Activated B cell treated with CpG ODN at 0.5 μM for 24 hours (primary cell): Measurements from ENCODE around the gene PUS3. TPM values are rescaled to one million over a fixed set of nuclear protein-coding genes. Genes with fewer than 3 reads are reported as not detected.
A peak's percentile ranks its signal among the peaks of the same experiment; 100 is the strongest.

Source experiments
- ATAC-seq: fragments of 200-7000 bp; cut with Tn5 transposase; one replicate; pipeline ENCODE4 v1.10.0; 2021; ENCODE audit warnings: low read depth, mild to moderate bottlenecking, moderate library complexity
- CTCF ChIA-PET: fragments of 350-600 bp; sonication (Branson Sonifier 250); formaldehyde crosslinking; loops from one replicate; lab custom pipeline; 2021; ENCODE audit warnings: antibody characterized with exemption; lab: Charles Lee
- POLR2A ChIA-PET: fragments of 350-600 bp; sonication (Branson Sonifier 250); formaldehyde crosslinking; loops from one replicate; lab custom pipeline; 2021; ENCODE audit warnings: antibody characterized with exemption; lab: Charles Lee
- DNase-seq: peaks from one replicate; pipeline ENCODE4 v3.0.0; 2022
- H3K27ac Mint-ChIP-seq: one replicate; pipeline ENCODE4 v1.8.0; 2020; ENCODE audit warnings: mixed read lengths
- H3K27me3 Mint-ChIP-seq: one replicate; pipeline ENCODE4 v1.8.0; 2021; ENCODE audit warnings: mixed read lengths
- H3K36me3 Mint-ChIP-seq: one replicate; pipeline ENCODE4 v1.8.0; 2021; ENCODE audit warnings: low read depth, mixed read lengths
- H3K4me1 Mint-ChIP-seq: one replicate; pipeline ENCODE4 v1.8.0; 2021; ENCODE audit warnings: mixed read lengths
- H3K4me3 Mint-ChIP-seq: one replicate; pipeline ENCODE4 v1.8.0; 2020; ENCODE audit warnings: mild to moderate bottlenecking, mixed read lengths
- H3K9me3 Mint-ChIP-seq: one replicate; pipeline ENCODE4 v1.8.0; 2020; ENCODE audit warnings: mixed read lengths
- intact Hi-C: fragments of 100-400 bp; cut with micrococcal nuclease; formaldehyde crosslinking; loops from one replicate; pipeline ENCODE4 v1.15.1; 2024
- total RNA-seq: library from RNA; stranded (reverse); gene quantifications from 2 replicates; pipeline ENCODE4 v1.2.3, GENCODE V29; 2022
- TF ChIP-seq, protein P1 (sequence below): fragments of 200-600 bp; IDR thresholded peaks from one replicate; pipeline ENCODE4 v1.8.0; 2022; ENCODE audit warnings: antibody characterized with exemption, mild to moderate bottlenecking

PUS3 gene
- total RNA-seq, 1 donor from 2014 or later, result 10.2 TPM

DNA sequence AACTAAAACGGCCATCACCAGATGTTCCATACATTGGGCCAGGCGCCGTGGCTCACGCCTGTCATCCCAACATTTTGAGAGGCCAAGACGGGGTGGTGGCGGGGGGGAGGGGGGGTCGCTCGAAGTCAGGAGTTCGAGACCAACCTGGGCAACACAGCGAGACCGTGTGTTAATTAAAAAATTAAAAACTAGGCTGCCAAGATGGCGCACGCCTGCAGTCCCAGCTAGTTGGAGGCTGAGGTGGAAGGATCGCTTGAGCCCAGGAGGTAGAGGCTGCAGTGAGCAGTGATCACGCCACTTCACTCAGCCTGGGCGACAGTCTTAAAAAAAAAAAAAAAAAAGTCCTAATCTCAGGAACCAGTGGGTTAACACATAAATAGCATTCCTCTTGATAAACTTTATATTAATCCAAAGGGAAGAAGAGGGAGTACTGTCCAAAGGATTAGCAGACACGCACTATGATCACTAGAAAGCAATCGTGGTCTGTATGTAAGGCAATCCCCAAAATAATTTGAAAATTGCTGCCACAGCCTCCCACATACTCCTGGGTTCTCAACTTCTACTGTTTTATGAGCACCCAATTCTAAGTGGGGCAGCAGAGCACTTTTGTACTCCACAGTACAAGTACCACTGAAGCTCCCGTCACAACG lies 604 bp downstream of the PUS3 start:
- POLR2A ChIA-PET, result interaction anchor here (0.6 to 2.7 kb wide), 9 partner anchors 9 to 949 kb away, joined by 3 to 64 read pairs (median 4); partner anchors contain the start of genes CCDC15, CHEK1, DCPS and HYLS1
- CTCF ChIA-PET, result interaction anchor here (1.0 to 1.6 kb wide), 3 partner anchors 15 to 277 kb away, joined by 3 to 13 read pairs (median 3); partner anchors contain the start of gene HYLS1
- H3K9me3 Mint-ChIP-seq, result no peaks in the 10 kb centered on the region
- H3K27ac Mint-ChIP-seq, result peak overlapping the region; percentile 88
- TF ChIP-seq, protein P1, sequence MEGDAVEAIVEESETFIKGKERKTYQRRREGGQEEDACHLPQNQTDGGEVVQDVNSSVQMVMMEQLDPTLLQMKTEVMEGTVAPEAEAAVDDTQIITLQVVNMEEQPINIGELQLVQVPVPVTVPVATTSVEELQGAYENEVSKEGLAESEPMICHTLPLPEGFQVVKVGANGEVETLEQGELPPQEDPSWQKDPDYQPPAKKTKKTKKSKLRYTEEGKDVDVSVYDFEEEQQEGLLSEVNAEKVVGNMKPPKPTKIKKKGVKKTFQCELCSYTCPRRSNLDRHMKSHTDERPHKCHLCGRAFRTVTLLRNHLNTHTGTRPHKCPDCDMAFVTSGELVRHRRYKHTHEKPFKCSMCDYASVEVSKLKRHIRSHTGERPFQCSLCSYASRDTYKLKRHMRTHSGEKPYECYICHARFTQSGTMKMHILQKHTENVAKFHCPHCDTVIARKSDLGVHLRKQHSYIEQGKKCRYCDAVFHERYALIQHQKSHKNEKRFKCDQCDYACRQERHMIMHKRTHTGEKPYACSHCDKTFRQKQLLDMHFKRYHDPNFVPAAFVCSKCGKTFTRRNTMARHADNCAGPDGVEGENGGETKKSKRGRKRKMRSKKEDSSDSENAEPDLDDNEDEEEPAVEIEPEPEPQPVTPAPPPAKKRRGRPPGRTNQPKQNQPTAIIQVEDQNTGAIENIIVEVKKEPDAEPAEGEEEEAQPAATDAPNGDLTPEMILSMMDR, result no peak
- ATAC-seq (no peak), DNase-seq (no peak)
- peaks cover 19% of the 10 kb centered on the region for H3K27me3 Mint-ChIP-seq
- intact Hi-C loops, result loop anchor here (2.0 to 5.0 kb wide), 2 partner anchors 160 to 366 kb away; partner anchors contain the start of genes CDON, FOXRED1 and SRPRA
- H3K36me3 Mint-ChIP-seq, result peaks cover 36% of the 10 kb centered on the region
- H3K4me1 Mint-ChIP-seq, result peaks cover 31% of the 10 kb centered on the region
- peak overlapping the region; percentile 94 for H3K4me3 Mint-ChIP-seq

DNA sequence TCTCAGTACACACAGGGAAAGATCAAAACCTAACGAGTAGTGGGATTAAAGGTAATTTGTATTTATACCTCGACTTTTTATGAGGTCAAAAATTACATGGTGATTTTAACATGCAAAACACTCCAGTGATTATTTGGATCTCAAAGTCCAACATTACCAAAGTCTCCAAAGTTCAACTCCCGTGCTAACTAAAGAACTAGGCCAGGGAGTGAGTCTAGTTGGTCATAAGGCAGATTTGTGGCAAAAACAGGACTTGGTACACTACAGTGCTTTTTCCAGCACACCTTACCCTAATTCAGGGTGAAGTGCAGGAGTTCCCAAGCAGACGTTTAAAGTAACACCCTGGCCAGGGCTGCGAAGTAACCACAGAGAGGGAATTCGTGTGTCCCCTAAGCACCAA lies 1.1 kb downstream of the PUS3 start:
- peaks cover 39% of the 10 kb centered on the region for H3K36me3 Mint-ChIP-seq
- peaks cover 31% of the 10 kb centered on the region for H3K4me1 Mint-ChIP-seq
- intact Hi-C loops, result loop anchor here (2.0 to 5.0 kb wide), 2 partner anchors 160 to 367 kb away; partner anchors contain the start of genes CDON, FOXRED1 and SRPRA
- ATAC-seq (no peak), DNase-seq (no peak)
- peak overlapping the region; percentile 74 for H3K4me3 Mint-ChIP-seq
- no peaks in the 10 kb centered on the region for H3K9me3 Mint-ChIP-seq
- TF ChIP-seq, protein P1, result no peak
- peaks cover 19% of the 10 kb centered on the region for H3K27me3 Mint-ChIP-seq
- POLR2A ChIA-PET, result interaction anchor here (0.7 to 2.7 kb wide), 2 partner anchors 8 to 15 kb away, joined by 4 to 64 read pairs; partner anchors contain the start of gene HYLS1
- CTCF ChIA-PET, result no interaction called here
- H3K27ac Mint-ChIP-seq, result no peak overlapping the region

DNA sequence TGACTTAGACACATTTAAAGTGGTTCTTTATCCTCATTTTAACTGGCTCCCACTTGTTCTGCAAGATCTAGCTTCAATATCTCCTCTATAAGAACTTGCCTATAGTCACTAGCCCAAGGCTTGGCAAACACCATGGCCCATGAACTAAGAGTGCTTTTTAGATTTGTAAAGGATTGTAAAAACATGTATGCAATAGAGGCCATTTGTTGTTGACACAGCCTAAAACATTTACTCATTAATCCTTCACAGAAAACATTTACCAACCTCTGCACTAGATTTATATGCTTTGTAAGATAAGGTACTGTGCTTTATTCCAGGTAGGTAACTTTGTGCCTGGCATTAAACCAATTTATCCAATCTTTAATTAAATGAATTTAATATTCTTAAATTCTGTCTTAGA lies 10.0 kb downstream of the PUS3 start:
- DNase-seq (no peak), ATAC-seq (no peak)
- no peak overlapping the region for H3K27ac Mint-ChIP-seq
- CTCF ChIA-PET, result no interaction called here
- peaks cover 58% of the 10 kb centered on the region for H3K36me3 Mint-ChIP-seq
- intact Hi-C loops, result no loop called here
- POLR2A ChIA-PET, result no interaction called here
- H3K4me1 Mint-ChIP-seq, result peaks cover 8% of the 10 kb centered on the region
- no peak overlapping the region for H3K4me3 Mint-ChIP-seq
- H3K9me3 Mint-ChIP-seq, result no peaks in the 10 kb centered on the region
- H3K27me3 Mint-ChIP-seq, result no peaks in the 10 kb centered on the region
- TF ChIP-seq, protein P1, result no peak

DNA sequence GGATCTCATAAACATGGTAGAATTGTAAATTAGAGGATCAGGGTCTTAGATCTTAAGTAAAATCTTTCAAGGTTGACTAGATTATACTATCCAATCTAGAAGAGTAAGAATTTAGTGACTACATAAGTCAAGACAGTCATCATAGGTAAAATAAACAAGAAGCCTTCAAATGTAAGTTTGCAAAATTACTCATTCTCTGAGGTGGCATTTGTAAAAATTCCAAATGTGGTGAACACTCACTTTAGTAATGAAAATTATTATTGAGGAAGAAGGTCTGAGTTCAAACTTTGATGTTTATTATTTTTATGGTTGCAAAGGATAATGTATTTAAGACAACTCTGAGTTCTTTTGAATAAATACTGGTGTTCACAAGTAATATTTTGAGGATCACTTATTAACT lies 10.9 kb downstream of the PUS3 start:
- ChIA-PET CTCF (no interaction called here), POLR2A (interaction anchor here (1.2 kb wide), 1 partner anchor 11 kb away, joined by 3 read pairs; the partner anchor contains the start of gene PUS3)
- peaks cover 55% of the 10 kb centered on the region for H3K36me3 Mint-ChIP-seq
- TF ChIP-seq, protein P1, result no peak
- no peak for DNase-seq
- intact Hi-C loops, result no loop called here
- peaks cover 3% of the 10 kb centered on the region for H3K27me3 Mint-ChIP-seq
- H3K4me3 Mint-ChIP-seq, result no peak overlapping the region
- no peak overlapping the region for H3K27ac Mint-ChIP-seq
- peaks cover 12% of the 10 kb centered on the region for H3K4me1 Mint-ChIP-seq
- ATAC-seq, result no peak
- no peaks in the 10 kb centered on the region for H3K9me3 Mint-ChIP-seq

DNA sequence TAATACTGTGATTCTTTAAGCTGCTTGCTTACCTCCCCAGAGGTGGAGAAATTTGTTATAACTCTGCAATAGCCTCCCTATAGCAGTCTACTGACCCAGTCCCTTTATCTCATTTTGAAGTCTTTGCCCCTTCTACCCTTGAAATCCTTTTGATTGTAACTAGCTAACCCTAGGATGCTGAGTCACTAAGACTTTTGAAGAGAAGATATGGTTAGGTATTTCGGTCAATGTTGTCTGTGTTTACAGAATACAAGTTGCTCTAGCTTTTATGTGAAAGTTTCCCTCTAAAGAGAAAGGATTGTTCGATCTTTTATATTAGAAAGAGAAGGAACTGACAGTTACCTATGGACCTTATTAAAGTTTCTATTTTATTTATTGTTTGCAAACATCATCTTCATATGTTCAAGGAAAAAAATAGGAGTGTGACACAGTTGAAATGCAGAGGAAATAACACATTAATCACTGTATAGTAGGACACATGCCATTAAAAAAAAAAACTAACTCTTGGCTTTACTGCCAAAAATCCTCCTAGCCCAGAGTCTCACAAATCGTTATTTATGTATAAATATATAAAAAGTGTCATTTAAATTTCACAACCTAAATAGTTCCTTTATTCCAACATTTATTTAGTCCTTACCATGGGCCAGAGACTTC lies 12.4 kb downstream of the PUS3 start:
- intact Hi-C loops, result no loop called here
- no peak overlapping the region for H3K27ac Mint-ChIP-seq
- TF ChIP-seq, protein P1, result no peak
- H3K36me3 Mint-ChIP-seq, result peaks cover 45% of the 10 kb centered on the region
- no peak for ATAC-seq
- ChIA-PET CTCF (interaction anchor here (0.6 kb wide), 1 partner anchor 821 kb away, joined by 3 read pairs; no protein-coding TSS in a partner anchor), POLR2A (interaction anchor here (1.2 kb wide), 1 partner anchor 12 kb away, joined by 5 read pairs; the partner anchor contains the start of gene PUS3)
- no peak for DNase-seq
- peaks cover 18% of the 10 kb centered on the region for H3K4me1 Mint-ChIP-seq
- no peaks in the 10 kb centered on the region for H3K9me3 Mint-ChIP-seq
- H3K27me3 Mint-ChIP-seq, result peaks cover 3% of the 10 kb centered on the region
- H3K4me3 Mint-ChIP-seq, result no peak overlapping the region
